HG02763 (cell line): Measurements from ENCODE around the gene PSENEN.

Experiments used
- ATAC-seq: cut with Tn5 transposase; IDR thresholded peaks from one replicate; pipeline ENCODE4 v1.9.1; 2021; ENCODE audit warnings: mild to moderate bottlenecking, moderate library complexity; ENCODE audit not compliant: unreplicated experiment

PSENEN gene

GRCh38 chr19:35733180-35734125, 12.0 kb upstream of the PSENEN start:
- ATAC-seq = no peak

DNA sequence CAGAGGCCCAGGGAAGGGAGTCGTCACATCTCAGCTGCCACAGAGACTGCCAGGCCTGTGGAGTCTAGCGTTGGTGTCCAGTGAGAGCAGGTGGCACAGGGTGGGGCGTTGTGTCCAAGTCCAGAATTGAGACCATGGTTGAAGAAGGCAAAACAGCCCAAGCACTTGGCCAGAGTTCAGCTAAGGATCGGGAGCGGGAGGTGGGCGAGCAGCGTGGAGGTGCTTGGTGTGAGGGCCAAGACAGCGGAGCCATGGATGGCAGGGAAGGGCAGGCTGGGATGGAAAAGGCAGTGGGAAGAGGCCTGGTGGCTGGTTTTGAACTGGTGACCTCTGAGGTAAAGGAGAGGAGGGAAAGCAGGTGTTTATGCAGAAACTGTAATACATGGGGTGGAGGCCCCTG, 11.2 kb upstream of the PSENEN start:
- ATAC-seq = no peak

DNA sequence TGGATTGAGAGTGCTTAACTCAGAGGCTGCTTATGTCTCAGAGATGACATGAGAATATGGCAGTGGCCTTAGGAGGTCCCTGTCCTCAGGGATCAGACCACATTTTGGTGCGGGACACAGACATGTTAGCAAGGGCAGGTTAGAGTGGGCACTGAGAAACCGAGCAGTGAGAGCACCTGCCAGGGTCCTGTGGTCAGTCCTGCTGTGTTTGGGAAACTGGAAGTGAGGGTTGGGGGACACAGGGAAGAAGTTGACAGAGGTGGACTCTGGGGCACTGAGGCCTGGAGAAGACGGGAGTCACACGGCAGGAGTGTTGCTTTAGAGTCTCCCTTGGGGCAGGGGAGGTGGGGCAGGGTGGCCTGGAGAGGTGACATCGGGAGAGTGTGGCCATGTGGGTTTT, 10.6 kb upstream of the PSENEN start:
- no peak for ATAC-seq

DNA sequence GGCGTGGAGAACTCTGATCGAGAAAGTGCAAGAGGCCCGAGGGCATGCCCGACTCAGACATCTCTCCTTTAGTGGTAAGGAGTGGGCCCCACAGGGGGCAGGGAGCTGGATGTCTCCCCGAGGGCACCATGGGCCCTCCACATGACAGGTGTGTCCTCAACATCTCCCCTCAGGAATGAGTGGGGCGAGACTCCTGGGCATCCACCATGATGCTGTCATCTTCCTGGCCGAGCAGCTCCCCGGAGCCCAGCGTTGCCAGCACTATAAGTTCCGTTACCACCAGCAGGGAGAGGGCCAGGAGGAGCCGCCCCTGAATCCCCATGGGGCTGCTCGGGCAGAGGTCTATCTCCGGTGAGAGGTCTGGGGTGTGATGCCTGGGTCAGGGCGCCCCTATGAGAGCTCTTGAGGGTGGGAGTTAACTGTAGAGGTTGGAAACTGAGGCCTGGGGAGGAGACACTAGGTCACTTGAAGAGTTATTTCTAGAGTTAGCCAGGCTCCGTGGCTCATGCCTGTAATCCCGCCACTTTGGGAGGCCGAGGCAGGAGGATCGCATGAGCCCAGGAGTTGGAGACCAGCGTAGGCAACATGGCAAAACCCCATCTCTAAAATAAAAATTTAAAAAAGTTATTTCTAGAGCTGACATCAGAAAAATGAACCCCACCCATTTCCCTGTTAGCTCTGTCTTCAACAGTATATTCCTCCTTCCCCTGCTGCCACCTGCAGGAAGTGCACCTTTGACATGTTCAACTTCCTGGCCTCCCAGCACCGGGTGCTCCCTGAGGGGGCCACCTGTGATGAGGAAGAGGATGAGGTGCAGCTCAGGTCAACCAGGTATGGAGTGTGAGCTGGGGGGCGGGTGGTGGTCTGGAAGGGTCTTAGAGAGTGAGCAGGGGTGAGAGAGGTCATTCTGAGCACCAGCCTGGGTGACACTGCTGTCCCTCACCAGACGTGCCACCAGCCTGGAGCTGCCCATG, 8.3 kb upstream of the PSENEN start:
- no peak for ATAC-seq

DNA sequence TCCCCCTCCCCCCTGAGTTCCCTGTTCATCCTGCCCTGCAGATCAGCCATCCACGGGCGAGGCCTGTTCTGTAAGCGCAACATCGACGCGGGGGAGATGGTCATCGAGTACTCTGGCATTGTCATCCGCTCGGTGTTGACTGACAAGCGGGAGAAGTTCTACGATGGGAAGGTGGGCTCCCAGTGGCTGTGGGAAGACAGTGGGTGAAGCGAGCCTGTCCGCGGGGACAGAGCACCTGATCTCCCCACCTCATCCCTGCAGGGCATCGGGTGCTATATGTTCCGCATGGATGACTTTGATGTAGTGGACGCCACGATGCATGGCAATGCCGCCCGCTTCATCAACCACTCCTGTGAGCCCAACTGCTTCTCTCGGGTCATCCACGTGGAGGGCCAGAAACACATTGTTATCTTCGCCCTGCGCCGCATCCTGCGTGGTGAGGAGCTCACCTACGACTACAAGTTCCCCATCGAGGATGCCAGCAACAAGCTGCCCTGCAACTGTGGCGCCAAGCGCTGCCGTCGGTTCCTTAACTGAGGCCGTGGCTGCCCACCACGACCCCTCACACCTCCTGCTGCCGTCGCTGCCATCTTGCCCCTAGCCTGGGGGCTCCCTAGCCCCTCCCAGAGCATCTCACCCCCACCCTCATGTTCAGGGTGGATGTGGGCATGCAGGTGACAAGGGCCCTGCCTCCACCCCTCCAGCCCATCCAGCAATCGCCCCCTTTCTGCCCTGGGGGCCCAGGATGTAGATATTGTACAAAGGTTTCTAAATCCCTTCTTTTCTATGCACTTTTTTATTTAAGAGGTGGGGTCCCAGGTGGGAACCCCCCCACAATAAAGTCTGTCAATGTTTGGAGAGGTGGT, 7.2 kb upstream of the PSENEN start:
- ATAC-seq = no peak

GRCh38 chr19:35738887-35739229, 6.6 kb upstream of the PSENEN start:
- ATAC-seq = no peak

DNA sequence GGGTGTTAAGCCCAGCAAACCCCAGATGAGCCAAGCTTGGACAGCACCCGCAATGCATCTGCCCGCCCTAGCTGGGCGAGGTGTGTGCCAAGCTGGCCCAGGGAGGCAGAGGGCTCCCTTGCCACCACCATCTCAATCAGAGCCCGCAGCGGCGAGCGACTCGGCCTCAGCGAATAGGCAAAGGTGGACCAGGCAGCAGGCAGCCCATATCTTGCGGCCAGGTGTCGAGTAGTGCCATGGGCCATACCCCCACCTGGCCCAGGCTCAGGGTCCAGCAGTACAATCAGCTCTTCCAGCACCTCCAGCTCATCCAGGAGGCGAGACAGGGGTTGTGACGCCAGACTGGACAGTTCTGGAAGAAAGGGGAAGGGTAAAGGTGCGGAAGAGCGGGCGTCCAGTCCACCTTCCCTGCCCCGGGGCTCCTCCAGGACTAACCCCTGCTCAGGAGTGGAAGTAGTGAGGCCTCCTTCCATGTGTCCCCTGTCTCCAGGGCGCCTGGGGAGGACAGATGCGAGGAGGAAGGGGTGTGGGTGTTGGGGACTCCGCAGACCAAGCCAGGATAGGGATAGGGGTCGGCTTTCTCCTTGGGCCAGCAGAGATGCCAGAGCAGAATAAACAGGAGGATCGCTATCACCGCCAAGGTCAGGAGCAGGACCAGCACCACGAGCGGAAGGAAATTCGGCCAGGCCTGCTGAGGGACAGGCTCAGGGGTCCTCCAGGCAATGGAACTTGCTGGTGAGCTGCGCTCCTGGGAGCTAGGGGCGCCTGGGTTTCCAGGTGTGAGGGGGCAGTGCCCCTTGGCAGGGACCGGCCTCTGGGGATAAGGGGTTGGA, 6.0 kb upstream of the PSENEN start:
- ATAC-seq = no peak

DNA sequence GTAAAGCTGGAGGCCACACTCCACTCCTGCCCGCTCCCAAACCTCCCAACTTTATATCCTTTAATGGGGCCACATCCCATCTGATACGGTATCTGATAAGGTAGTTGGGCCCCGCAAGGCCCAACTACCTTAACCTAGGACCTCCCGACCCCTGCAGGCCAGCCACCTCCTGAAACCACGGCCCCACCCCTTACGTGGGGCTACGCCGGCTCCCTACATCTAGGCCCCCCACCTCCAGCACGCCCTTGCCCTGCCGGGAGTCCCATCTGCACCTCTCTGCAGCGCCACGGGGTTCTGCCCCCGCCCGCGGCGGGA, 5.4 kb upstream of the PSENEN start:
- ATAC-seq = no peak

DNA sequence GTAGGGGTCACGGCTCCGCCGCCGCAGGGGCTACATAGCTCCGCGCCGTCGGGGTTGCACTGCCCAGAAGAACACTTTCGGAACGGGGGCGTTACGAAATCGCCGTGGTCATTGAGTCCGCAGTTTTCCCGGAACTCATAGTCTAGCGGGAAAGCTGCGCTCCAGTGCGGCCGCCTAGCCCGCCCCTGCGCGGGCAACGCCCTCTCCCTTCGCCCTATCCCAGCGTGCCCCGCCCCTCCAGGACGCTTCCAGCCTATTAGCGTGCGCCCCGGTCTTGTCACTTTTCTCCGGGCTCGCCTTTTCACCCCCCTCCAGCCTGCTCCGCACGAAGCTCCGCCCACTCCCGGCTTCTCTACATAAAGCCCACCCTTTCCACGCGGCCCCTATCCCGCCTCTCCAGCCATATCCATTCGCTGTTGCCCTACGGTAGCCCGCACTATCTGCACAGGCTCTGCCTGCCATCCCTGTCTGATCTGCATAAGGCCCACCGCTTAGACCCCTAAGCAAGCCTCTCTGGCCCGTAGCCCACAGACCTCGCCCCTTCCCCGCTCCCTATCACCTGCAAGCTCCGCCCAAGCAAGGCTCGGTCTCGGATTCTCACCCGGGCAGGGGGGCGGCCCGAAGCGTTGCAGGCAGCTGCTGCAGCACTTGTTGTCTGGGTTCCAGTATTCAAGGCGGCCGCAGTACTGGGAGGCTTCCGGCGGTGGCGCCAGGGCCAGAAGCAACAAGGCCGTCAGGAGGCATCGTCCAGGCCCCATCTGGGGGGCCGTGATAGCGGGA, 4.8 kb upstream of the PSENEN start:
- ATAC-seq = peak; percentile 57

DNA sequence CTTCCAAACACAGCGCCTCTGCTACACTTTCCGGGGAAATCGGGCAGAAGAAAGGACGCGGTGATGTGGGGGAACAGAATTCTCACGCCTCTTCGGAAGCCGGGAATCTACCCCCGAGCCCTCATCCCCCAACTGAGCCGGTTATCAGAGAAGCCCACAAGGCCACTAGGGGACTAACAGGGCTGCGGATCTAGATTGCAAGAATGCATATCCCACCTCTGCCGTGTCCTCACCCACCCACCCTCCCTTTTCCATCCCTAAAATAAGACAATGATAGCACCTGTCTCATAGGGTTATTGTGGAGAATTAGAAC, 4.3 kb upstream of the PSENEN start:
- no peak for ATAC-seq

DNA sequence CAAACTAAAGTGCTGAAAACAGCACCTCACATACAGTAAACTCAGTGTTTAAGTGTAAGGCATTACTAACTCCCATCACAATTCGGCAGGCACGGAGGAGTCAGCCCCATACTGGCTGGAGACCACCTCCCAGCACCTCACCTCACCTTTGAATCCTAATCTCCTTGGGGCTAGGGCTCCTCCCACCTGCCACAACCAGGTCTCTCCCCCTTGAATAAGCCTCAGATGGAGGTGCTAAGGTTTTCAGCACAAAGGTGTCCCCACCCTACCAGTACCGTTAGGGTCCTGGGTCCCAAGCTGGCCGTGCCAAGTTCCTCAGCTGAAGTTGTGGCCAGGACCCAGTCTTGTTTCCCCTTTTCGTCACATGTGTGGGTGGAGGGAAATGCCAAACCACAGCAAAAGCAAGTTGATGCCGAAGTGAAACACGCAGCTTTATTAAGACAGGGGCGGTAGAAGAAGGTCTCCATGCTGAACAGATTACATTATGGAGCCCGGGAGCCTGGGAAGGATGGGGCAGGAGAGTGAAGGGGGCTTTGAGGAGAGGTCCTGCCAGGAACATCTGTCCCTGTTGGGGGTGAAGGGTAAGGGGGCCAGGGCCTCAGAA, 3.2 kb upstream of the PSENEN start, which contains the start of gene IGFLR1:
TSS of gene IGFLR1 (minus strand) at position 332 of the 604 bp plus-strand sequence. CDS start 1,272 bp downstream, outside the sequence.
- ATAC-seq = no peak

DNA sequence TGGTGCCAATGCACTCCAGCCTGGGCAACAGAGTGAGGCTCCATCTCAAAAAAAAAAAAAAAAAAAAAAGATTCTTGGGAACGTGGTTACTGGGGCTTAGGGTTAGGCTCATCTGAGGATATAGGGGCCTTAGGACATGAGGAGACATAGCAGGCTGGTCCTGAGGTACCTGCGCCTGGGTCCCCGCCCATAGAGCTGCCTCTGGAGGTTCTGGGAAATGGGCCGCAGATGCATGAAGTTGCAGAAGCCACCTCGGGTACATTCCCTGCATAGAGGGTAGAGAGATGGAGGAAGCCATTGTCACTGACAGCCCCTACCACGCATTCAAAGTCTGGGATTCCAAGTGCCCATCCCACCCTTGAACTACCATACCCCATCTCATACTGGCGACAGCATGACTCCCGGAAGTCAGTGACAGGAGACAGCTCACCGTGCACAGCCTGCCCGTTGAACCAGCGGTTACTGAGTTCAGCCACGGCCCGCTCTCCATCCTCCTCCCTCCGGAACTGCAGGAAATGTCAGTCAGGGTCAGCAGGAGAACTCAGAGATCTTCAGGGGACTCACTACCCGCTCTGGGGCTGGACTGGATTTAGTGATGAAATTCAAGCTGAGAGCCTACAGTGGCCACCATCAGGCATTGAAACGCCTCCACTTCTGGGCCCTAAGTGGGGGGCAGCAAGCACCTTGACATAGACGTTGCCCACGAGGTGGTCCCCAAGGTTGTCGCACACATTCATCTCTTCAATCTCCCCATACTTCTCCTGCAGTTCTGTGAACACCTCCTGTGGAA, 1.6 kb upstream of the PSENEN start:
- ATAC-seq = no peak

DNA sequence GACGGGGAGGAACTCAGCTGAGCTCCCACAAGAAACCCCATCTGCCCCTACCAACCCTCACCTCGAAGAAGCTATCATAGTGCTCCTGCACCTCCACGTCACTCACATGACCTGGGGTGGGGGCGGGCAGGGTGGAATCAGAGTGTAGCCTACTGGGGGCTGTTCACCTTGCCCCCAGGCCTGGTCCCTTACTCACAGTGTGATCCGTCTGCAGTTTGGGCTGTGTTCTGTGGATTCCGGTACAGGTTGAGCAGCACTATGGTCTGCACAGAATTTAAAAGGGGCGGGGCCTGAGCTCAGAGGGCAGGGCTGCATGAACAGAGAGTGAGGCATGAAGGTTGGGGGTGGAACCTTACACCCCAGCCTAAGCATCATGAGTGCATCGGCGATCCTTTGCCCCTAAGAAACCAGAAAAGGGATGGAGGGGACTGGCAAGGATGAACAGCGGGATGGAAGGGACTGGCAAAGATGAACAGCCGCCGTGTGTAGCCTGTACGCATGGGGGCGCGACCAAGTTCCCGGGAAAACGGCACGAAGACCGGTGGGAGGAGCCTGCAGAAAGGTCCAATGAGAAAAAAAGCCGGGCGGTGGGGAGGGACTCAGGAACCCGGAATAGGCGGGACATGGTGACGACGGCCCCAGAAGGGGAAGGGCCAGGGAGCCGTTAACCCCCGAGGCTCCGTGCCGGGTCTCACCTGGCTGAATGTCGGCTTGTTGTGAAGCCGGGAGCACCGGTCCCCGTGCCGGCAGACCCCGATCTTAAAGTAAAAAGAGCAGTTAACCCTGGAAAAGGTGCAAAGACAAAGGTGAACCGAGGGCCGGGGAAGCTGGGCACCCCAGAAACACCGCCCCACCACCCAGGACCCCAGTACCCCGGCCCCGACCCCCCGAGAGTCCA, 772 bp upstream of the PSENEN start:
- ATAC-seq = no peak

DNA sequence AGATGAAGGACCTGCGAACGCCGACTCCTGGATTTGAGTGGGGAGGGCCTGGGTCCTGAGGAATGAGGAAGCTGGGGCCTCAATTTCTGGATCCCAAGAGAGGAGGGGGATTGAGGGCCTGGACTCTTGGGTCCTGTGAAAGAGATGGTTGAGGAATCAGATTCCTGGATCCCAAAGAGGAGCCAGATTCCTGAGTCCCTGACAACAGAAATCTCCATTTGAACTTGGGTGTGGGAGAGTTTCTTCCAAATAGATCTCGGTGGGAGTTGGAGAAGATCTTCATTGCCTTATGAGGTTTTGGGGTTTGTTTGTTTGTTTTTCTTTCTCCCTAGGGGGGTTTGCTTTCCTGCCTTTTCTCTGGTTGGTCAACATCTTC, 624 bp downstream of the PSENEN start:
- ATAC-seq = no peak

DNA sequence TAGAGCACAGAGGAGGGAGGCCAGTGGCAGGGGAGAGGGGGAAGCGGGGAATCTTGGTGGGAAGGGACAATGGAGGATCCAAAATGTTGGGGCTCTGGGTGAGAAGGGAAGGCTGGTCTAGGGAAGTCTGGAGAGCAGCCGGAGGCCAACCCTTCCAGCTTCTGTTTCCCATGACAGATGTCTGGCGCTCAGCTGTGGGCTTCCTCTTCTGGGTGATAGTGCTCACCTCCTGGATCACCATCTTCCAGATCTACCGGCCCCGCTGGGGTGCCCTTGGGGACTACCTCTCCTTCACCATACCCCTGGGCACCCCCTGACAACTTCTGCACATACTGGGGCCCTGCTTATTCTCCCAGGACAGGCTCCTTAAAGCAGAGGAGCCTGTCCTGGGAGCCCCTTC, 1.1 kb downstream of the PSENEN start:
- ATAC-seq = no peak

GRCh38 chr19:35748106-35749020, 2.9 kb downstream of the PSENEN start, which contains the start of gene LIN37:
Gene LIN37 (plus strand): TSS chr19:35748576. CDS start chr19:35748725, 149 bp downstream.
- ATAC-seq = peak; percentile 77
